Lung (tissue), 12 donors: ENCODE data around the gene RTKN2. TPM values are rescaled to one million over a fixed set of nuclear protein-coding genes. Genes with fewer than 3 reads are reported as not detected.

Experiments used
- ATAC-seq: fragments of 200-7000 bp; cut with Tn5 transposase; one replicate; pipeline ENCODE4 v1.9.1; 2020; ENCODE audit warnings: moderate number of reproducible peaks; ENCODE audit not compliant: insufficient read depth, low FRiP score
- DNase-seq, 3 donors: peaks; one replicate each; pipeline ENCODE4 v3.0.0-alpha.2; 2013 to 2017
- H3K27ac ChIP-seq, 2 donors: one replicate each; pipeline ENCODE4 v1.5.1; 2013; ENCODE audit warnings: mild to moderate bottlenecking in 2 of 2, moderate library complexity in 2 of 2, control low read depth in 1 of 2, inconsistent platforms in 1 of 2, low read depth in 1 of 2, low read length in 1 of 2
- H3K27me3 ChIP-seq, 3 donors: one replicate each; pipeline ENCODE4 v1.5.1; 2013; ENCODE audit warnings: low read length in 2 of 3; ENCODE audit not compliant: control insufficient read depth in 3 of 3, insufficient read depth in 3 of 3
- H3K36me3 ChIP-seq, 4 donors: one replicate each; pipeline ENCODE4 v1.5.1; 2013; ENCODE audit warnings: low read length in 4 of 4, mild to moderate bottlenecking in 1 of 4, moderate library complexity in 1 of 4; ENCODE audit not compliant: control insufficient read depth in 4 of 4, insufficient read depth in 4 of 4
- H3K4me1 ChIP-seq, 5 donors: one replicate each; pipeline ENCODE4 v1.5.1; 2013; ENCODE audit warnings: low read length in 5 of 5, mild to moderate bottlenecking in 2 of 5, moderate library complexity in 1 of 5; ENCODE audit not compliant: control insufficient read depth in 5 of 5, insufficient read depth in 5 of 5
- H3K4me3 ChIP-seq: one replicate; pipeline ENCODE4 v1.5.1; 2013; ENCODE audit warnings: mild to moderate bottlenecking, control low read depth, moderate library complexity
- H3K9ac ChIP-seq, 2 donors: one replicate each; pipeline ENCODE4 v1.5.1; 2013; ENCODE audit warnings: low read length in 2 of 2, control low read depth in 1 of 2; ENCODE audit not compliant: insufficient read depth in 1 of 2
- H3K9me3 ChIP-seq, 4 donors: one replicate each; pipeline ENCODE4 v1.5.1; 2013; ENCODE audit warnings: low read length in 3 of 4, mild to moderate bottlenecking in 1 of 4, moderate library complexity in 1 of 4; ENCODE audit not compliant: control insufficient read depth in 4 of 4, insufficient read depth in 3 of 4
- CTCF ChIP-seq: IDR thresholded peaks from 2 replicates; pipeline ENCODE4 v1.5.1; 2012; ENCODE audit warnings: mild to moderate bottlenecking; ENCODE audit errors: control extremely low read depth, extremely low read depth
- WGBS, 2 donors: extraction: QIAGEN DNeasy Blood & Tissue Kit; methylation state at CpG; one replicate each; pipeline ENCODE4 v1.1.7; 2013; 5-methylcytosine and 5-hydroxymethylcytosine counted together
- polyA plus RNA-seq, 2 donors: library from polyadenylated mRNA; stranded (reverse); fragments of 200-250 nt; gene quantifications; one replicate each; pipeline ENCODE4 v1.2.1, GENCODE V29; 2013
- total RNA-seq, 2 donors: library from RNA; depleted of rRNA in 1 of 2; stranded (reverse); fragments of >200 nt in 1 of 2; gene quantifications; one replicate each; pipeline ENCODE4 v1.2.1, GENCODE V29; 2014 to 2021
- donor health status: control.
- donor health status: control.
- donor health status: Bipolar disorder and iron deficiency.
- donor health status: healthy.
- donor health status: DM: yes; HTN: yes; CAD: no.

Gene RTKN2
- total and polyA plus RNA-seq, 4 donors, result 3.7 to 34.7 (median 16.8) TPM

GRCh38 chr10:62264126-62264525 is 4.5 kb downstream of the RTKN2 start:
- Histone ChIP-seq H3K36me3 (peaks cover 0 to 6% (median 0%) of the 10 kb centered on the region in 4 donors), H3K9ac (no peak overlapping the region), H3K27me3 (no peaks in the 10 kb centered on the region), H3K27ac (no peak overlapping the region), H3K4me3 (no peak overlapping the region), H3K9me3 (no peaks in the 10 kb centered on the region), H3K4me1 (peaks cover 0 to 32% (median 5%) of the 10 kb centered on the region in 5 donors)
- ATAC-seq, result no peak
- no peak for TF ChIP-seq CTCF
- DNase-seq, result no peak

DNA sequence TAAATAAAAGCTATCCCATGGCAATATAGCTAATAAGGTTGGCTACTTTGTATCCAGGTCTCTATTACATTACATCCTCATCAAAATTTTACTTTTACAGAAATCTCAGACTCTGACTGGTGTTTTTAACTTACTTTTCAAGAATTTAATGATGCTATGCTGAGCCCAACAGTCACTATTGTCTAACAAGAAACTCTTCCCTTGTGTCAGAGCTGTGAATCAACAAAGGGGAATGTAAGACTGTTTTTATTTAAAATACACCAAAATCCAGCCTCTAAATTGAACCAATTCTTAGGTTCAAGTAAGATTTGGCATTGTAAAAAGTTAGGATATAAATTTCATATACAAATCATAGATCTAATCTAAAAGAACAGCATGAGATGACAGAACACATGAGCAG is 7.0 kb downstream of the RTKN2 start:
- no peaks in the 10 kb centered on the region for H3K27me3 ChIP-seq
- no peak overlapping the region for H3K27ac ChIP-seq
- H3K9me3 ChIP-seq, result no peaks in the 10 kb centered on the region
- H3K4me1 ChIP-seq, result peaks cover 0 to 17% (median 0%) of the 10 kb centered on the region in 5 donors
- DNase-seq (no peak), ATAC-seq (no peak)
- no peak for TF ChIP-seq CTCF
- peaks cover 0 to 6% (median 0%) of the 10 kb centered on the region in 4 donors for H3K36me3 ChIP-seq
- H3K4me3 ChIP-seq, result no peak overlapping the region
- no peak overlapping the region for H3K9ac ChIP-seq

DNA sequence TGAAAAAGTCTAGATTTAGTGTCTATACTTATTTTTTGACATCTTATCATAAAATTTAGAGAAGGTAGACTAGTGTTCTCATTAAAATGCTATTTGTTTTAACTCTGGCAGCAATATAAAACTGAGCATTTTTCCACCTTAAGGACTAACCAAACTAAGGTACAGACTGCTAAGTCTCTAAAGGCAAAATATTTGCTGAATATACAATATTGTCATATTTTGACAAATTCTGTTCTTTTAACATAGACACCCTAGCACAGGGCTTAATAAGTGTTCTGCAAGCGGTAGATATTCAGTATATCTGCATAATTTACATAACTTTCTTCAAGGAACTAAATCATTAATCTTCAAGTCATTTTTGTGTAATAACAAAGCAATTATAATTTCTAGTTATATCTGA is 8.6 kb downstream of the RTKN2 start:
- H3K27me3 ChIP-seq, result no peaks in the 10 kb centered on the region
- WGBS, 2 donors, result 96 to 98% methylated on average over 1 of the region's 1 CpG

More for the DNA sequence above, 8.6 kb downstream of the RTKN2 start:
- ATAC-seq (no peak), DNase-seq (no peak)
- Histone ChIP-seq H3K9me3 (no peaks in the 10 kb centered on the region), H3K36me3 (peaks cover 0 to 6% (median 0%) of the 10 kb centered on the region in 4 donors), H3K9ac (no peak overlapping the region), H3K4me1 (peaks cover 0 to 11% (median 0%) of the 10 kb centered on the region in 5 donors), H3K4me3 (no peak overlapping the region), H3K27ac (no peak overlapping the region)
- no peak for TF ChIP-seq CTCF
